Left ventricle myocardium inferior (tissue), 1 donor: ENCODE results near the gene TRAF3. TPM values are rescaled to one million over a fixed set of nuclear protein-coding genes. Genes with fewer than 3 reads are reported as not detected.

Experiments used
- DNase-seq: peaks from one replicate; pipeline ENCODE4 v3.0.0-alpha.2; 2020
- H3K27ac ChIP-seq: fragments of 200-600 bp; replicated peaks from 2 replicates; pipeline ENCODE4 v1.8.0; 2021
- H3K27me3 ChIP-seq: fragments of 200-600 bp; 2 replicates; pipeline ENCODE4 v1.8.0; 2021; ENCODE audit warnings: low read depth
- H3K36me3 ChIP-seq: fragments of 200-600 bp; 2 replicates; pipeline ENCODE4 v1.8.0; 2021
- H3K4me1 ChIP-seq: fragments of 200-600 bp; 2 replicates; pipeline ENCODE4 v1.8.0; 2021
- H3K4me3 ChIP-seq: fragments of 200-600 bp; 2 replicates; pipeline ENCODE4 v1.8.0; 2021; ENCODE audit warnings: mild to moderate bottlenecking, moderate library complexity
- H3K9me3 ChIP-seq: fragments of 200-600 bp; replicated peaks from 2 replicates; pipeline ENCODE4 v1.8.0; 2021
- intact Hi-C: fragments of 100-400 bp; cut with micrococcal nuclease; formaldehyde crosslinking; loops from one replicate; pipeline ENCODE4 v1.11.0; 2022
- total RNA-seq: library from RNA; stranded (reverse); fragmentation: NEBNext Ultra II Directional; extraction: Animal tissue kit (Norgen Biotek cat#: 25700); gene quantifications from one replicate; pipeline ENCODE4 v1.2.1, GENCODE V29; 2021
- TF ChIP-seq, protein P1 (sequence below): fragments of 200-600 bp; IDR thresholded peaks from 2 replicates; pipeline ENCODE4 v1.8.0; 2021; ENCODE audit warnings: antibody characterized with exemption, mild to moderate bottlenecking, borderline replicate concordance
- donor health status: DM: no; HTN: yes; CAD: no; lungs with severe emphysema.

The TRAF3 gene
- total RNA-seq, 1 donor from 2014 or later = 11.3 TPM

DNA sequence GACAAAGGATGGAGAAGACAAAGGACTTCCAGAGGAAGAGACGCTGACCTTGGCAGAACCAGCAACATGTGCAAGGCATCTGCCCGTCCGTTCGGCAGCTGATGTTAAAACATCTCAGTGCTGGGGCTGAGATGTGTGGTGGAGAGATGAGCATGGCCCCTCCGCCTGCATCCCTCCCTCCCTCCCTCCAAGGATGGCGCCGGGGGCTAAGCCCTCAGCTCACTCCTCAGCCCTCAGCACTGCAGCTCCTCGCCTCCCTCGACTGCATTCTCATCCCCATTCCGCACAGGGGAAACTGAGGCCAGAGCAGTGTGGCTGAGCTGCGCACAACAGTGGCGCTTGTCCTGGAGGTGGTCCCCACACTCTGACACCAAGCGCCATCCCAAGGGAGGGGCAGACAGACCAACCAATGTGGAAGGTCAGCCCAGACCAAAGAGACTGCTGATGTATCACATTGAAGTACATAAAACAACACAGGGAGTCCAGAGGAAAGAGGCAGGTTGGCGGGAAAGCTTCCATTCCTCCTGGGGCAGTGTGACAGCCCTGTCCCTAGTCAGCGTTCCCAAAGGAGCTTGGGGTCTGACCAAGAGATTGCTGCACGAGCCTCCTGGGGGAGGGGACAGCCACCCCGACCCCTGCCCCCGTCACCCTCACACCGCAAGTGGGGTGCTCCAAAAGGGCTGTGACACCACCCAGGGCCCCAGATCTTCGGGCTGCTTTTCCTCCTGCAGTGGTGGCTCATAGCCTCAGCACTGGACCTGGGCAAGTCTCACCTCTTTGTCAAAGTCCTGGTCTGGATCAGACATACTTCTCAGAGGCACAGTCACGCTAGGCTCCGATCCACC lies 160.3 kb downstream of the TRAF3 start:
- intact Hi-C loops = no loop called here
- Histone ChIP-seq H3K36me3 (peaks cover 93% of the 10 kb centered on the region), H3K9me3 (no peaks in the 10 kb centered on the region), H3K27me3 (no peaks in the 10 kb centered on the region), H3K27ac (no peak overlapping the region), H3K4me1 (peaks cover 12% of the 10 kb centered on the region), H3K4me3 (no peak overlapping the region)
- TF ChIP-seq, protein P1, sequence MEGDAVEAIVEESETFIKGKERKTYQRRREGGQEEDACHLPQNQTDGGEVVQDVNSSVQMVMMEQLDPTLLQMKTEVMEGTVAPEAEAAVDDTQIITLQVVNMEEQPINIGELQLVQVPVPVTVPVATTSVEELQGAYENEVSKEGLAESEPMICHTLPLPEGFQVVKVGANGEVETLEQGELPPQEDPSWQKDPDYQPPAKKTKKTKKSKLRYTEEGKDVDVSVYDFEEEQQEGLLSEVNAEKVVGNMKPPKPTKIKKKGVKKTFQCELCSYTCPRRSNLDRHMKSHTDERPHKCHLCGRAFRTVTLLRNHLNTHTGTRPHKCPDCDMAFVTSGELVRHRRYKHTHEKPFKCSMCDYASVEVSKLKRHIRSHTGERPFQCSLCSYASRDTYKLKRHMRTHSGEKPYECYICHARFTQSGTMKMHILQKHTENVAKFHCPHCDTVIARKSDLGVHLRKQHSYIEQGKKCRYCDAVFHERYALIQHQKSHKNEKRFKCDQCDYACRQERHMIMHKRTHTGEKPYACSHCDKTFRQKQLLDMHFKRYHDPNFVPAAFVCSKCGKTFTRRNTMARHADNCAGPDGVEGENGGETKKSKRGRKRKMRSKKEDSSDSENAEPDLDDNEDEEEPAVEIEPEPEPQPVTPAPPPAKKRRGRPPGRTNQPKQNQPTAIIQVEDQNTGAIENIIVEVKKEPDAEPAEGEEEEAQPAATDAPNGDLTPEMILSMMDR = no peak
- DNase-seq = no peak

GRCh38 chr14:102938191-102938590 lies 160.9 kb downstream of the TRAF3 start:
- no peak for DNase-seq

GRCh38 chr14:102939329-102939728 lies 162.1 kb downstream of the TRAF3 start:
- intact Hi-C loops = no loop called here
- Histone ChIP-seq H3K27me3 (no peaks in the 10 kb centered on the region), H3K4me3 (no peak overlapping the region), H3K36me3 (peaks cover 96% of the 10 kb centered on the region), H3K27ac (no peak overlapping the region), H3K4me1 (peaks cover 12% of the 10 kb centered on the region), H3K9me3 (no peaks in the 10 kb centered on the region)
- DNase-seq = no peak
- TF ChIP-seq, protein P1 = no peak

More at GRCh38 chr14:102938191-102938590, 160.9 kb downstream of the TRAF3 start:
- H3K36me3 ChIP-seq = peaks cover 96% of the 10 kb centered on the region
- no peak overlapping the region for H3K27ac ChIP-seq
- no peaks in the 10 kb centered on the region for H3K9me3 ChIP-seq
- H3K27me3 ChIP-seq = no peaks in the 10 kb centered on the region
- H3K4me3 ChIP-seq = no peak overlapping the region
- intact Hi-C loops = no loop called here
- peaks cover 12% of the 10 kb centered on the region for H3K4me1 ChIP-seq
- TF ChIP-seq, protein P1 = no peak

- intact Hi-C loops = no loop called here
- Histone ChIP-seq H3K9me3 (no peaks in the 10 kb centered on the region), H3K4me3 (no peak overlapping the region), H3K4me1 (peaks cover 12% of the 10 kb centered on the region), H3K36me3 (peaks cover 100% of the 10 kb centered on the region), H3K27me3 (no peaks in the 10 kb centered on the region), H3K27ac (no peak overlapping the region)
- TF ChIP-seq, protein P1 = no peak
- no peak for DNase-seq
Observed at GRCh38 chr14:102939820-102940561, 162.7 kb downstream of the TRAF3 start.

DNA sequence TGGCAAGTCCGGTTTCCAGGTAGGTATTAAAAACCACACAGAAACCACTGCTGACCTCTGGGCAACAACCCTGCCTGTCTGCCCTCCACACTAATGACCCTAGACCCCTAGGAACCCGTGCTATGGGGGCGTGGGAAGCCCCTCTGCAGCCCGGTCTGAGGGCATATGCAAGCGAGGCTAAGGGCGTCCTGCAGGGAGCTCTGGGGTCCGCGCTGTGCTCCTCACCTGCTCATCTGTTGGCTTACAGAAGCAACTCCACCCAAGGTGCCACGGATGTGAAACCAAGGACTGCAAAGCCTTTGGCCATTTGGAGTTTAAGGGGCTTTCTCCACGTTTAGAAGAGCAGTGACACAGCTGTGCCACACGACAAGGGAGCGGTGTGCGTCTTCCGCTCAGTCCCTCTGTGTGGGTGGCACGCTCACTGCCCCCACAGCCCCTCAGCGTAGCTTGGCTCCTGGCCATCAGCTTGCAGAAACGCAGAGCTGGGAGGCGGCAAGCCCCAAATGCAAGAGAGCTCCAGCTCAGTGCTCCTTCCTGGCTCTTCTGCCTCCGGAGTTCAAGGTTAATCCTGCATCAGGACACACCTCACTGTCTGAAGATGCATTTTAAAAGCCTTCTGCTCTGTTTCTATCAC lies 163.6 kb downstream of the TRAF3 start:
- Histone ChIP-seq H3K27ac (no peak overlapping the region), H3K36me3 (peaks cover 100% of the 10 kb centered on the region), H3K4me1 (peaks cover 12% of the 10 kb centered on the region), H3K27me3 (no peaks in the 10 kb centered on the region), H3K4me3 (no peak overlapping the region), H3K9me3 (no peaks in the 10 kb centered on the region)
- TF ChIP-seq, protein P1 = no peak
- DNase-seq = no peak
- intact Hi-C loops = no loop called here
